HG03103 (cell line): ENCODE results near the gene CRMP1.

Experiments used
- ATAC-seq: cut with Tn5 transposase; IDR thresholded peaks from one replicate; pipeline ENCODE4 v1.9.1; 2021; ENCODE audit warnings: low read depth; ENCODE audit not compliant: unreplicated experiment

CRMP1 gene

DNA sequence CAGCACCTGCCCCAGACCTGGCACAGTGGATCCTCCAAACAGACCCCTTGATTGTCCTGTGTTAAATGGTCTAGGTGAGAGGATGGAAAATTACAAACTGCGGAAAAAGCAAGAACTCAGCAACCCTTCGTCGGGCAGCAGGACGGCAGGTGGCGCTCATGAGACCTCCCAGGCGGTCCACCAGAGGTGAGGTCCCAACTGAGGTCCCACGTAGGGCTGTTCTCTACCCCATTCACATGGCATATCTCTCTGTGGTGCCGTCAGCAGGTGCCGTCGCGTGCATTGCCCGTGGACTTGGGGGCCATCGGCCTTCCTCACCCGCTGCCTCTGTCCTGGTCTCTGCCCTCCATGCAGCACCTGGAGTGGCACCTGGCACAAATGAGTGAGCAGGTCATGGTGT is 88.2 kb downstream of the CRMP1 start:
- no peak for ATAC-seq

DNA sequence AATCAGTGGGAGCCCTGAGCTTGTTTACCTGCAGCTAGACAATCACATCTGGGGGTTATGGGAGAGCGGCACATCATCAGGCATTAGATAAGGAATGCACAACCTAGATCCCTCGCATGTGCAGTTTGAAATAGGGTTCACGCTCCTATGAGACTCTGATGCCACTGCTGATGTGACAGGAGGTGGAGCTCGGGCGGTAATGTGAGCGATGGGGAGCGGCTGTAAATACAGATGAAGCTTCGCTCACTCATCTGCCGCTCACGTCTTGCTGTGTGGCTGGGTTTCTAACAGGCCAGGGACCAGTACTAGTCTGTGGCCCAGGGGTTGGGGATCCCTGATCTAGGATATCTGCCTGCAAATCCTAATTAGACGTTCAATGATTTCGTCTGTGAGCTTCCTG is 90.3 kb downstream of the CRMP1 start:
- ATAC-seq: no peak

DNA sequence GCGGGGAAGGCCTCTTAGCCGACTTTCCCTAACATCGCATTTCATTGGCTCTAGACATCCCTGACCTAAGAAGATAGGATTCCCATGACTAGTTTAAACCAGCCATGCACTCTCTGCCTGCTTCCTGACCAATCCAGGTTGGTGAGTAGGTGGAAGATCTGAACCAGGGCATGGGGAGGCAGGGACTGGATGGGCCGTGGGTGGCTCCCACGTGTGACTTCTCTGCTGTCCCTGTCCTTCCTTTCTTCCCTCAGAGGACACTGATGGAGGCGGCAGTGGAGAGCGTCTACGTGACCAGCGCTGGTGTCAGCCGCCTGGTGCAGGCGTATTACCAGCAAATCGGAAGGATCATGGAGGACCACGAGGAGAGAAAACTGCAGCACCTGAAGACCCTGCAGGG is 91.2 kb downstream of the CRMP1 start:
- ATAC-seq: no peak

DNA sequence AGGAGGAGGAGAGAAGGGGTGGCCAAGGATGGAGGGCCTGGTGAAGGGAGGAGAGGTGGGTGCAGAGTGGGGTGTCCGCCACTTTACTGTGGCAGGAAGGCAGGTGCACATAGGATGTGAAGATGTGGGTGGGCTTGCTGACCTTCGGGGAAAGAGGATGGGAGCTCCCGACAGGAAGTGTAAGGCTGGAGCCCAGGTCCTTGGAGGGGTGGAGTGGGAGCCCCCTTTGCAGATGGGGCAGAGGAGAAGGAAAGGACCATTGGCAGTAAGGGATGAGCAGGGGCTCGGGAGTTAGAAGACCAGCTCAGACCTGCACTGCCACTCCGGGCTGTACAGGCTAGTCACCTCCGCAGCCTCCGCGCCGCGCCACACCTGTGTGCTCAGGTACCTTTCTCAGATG is 92.4 kb downstream of the CRMP1 start:
- ATAC-seq: no peak

DNA sequence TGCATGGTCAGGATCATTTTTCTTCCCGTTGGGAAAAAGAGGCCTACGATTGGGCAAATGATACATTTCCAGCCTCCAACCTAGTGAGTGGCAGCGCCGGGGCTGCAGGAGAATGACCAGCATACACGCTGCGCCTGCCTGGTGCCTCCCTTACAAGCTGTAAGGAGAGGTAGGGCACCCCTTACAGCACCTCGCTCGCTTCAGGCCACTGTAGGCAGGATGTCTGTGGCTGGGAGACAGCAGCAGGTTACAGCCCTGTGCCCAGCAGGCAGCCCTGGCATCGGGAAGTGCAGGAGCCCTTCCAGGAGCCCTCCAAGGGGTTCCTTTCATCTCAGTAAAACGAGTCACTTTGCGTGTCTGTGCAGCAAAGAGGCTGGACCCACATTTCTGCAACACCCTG is 93.5 kb downstream of the CRMP1 start:
- ATAC-seq: no peak

DNA sequence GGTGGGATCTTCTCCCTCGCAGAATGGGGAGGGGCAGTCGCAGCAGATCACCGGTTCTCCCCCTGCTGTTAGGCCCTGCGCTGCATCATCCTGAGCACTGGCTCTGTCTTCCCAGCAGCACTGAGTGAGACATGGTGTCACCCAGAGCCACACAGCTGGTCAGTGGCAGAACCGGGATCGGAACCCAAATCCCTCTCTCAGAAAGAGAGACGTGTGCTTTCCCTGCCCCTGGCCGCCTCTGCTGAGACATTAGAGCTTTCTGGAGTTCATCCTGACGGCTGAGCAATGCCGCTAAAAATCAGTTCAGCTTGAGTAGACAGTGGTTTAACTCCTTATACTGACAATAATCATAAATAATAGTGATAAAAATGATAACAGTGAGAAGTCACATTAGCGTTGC is 93.9 kb downstream of the CRMP1 start:
- no peak for ATAC-seq

DNA sequence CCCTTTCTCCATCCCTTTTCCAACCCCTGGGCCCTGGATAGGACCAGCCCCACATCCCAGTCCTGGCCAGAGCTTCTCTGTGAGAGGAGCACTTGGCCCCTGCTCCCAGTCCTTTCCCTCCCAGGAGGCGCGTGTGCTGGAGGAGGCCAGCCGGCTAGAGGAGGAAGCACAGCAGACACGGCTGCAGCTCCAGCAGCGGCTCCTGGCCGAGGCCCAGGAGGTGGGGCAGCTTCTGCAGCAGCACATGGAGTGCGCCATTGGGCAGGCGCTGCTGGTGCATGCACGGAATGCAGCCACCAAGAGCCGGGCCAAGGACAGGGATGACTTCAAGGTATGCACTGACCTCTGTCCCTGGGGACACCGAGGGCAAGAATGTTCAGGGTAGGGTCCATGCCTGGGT is 94.4 kb downstream of the CRMP1 start:
- ATAC-seq: no peak

DNA sequence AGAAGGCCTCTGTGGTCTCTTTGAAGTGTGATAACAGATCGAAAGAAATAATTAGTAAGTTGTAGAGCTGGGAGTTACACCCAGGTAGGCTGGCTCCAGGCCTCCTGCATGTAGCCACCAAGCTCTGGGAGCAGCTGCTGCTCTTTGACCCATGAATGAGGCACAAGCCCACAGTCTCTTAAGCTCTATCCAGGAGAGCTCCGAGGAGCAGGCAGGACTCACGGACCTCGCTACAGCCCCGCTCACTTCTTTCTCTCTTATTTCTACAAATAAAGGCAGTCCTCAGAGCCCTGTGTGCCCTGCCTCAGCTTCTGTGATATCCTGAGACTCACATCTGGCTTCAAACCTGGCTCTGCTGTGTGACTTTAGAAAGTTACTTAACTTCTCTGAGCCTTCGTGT is 95.0 kb downstream of the CRMP1 start:
- no peak for ATAC-seq

DNA sequence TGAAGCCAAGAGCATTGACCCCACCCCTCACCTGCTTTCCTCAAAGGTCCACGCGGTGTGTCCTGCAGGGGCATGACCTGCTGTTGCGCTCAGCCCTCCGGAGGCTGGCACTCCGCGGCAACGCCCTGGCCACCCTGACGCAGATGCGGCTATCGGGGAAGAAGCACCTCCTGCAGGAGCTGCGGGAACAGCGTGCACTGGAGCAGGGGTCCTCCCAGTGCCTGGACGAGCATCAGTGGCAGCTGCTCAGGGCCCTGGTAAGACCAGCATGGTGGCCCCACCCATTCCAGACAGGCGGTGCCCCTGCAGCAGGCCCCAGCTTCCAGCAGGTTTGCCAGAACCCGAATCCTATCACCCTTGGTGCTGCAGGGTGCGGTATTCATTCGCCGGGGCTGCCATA is 95.9 kb downstream of the CRMP1 start:
- ATAC-seq: no peak

DNA sequence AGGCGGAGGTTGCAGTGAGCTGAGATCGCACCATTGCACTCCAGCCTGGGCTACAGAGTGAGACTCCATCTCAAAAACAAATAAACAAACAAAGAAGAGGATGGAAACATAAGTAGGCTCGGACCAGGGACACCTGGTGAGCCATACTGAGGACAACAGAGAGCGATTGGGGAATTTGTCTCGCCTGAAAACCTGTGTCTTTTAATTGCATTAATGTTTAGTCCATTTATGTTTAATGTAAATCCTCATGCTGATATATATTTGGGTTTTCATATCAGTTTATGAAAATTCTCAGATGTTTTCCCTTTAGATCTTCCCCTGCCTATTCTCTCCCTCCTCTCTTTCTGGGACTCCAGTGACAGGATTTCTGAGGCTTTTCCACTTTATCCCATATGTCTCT is 97.3 kb downstream of the CRMP1 start:
- no peak for ATAC-seq

DNA sequence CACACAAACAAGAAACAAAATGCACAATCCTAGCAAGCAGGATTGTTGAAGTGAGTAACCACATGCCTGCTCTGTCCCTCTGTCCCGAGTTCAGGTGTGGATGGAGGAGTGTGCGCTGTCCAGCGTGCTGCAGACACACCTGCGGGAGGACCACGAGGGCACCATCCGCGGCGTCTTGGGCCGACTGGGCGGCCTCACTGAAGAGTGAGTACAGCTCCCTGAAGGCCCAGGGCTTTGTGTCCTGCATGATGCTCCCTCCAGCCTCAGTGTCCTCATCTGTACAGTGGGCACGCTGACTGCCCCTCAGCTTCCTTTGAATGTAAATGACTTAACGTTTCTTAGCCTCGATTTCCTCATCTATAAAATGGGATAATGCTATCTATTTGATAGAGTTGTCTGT is 99.4 kb downstream of the CRMP1 start:
- ATAC-seq: no peak

DNA sequence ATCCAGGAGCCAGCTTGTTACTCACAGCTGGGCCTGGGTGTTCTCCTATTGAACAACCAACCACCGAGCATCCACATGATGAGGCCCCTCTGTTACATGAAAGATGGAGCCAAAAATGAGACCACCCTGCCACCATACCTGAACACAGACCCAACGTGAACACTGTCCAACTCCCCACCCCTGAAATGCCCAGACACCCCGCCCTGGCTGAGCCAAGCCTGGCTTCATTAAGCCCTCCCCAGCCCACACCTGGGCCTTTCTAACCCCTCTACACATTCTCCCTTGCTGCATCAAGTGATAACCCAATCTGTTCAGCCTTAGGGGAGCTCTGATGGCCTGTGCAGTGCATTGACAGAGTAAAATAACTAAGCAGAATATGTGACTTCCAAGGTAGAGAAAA is 101.2 kb downstream of the CRMP1 start:
- ATAC-seq: no peak

DNA sequence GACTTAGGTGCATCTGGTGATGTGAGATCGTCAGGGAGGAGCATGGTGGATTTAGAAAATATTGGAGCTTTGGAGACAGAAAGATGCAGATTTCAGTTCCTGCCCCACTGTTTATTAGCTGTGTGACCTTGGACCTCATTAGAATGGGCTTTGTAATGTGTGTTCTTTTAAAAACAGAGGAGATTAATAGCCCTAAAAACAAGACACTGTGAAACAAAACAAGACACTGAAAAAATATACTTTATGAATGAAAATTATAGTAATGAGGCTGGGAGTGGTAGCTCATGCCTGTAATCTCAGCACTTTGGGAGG is 102.4 kb downstream of the CRMP1 start:
- ATAC-seq: no peak

DNA sequence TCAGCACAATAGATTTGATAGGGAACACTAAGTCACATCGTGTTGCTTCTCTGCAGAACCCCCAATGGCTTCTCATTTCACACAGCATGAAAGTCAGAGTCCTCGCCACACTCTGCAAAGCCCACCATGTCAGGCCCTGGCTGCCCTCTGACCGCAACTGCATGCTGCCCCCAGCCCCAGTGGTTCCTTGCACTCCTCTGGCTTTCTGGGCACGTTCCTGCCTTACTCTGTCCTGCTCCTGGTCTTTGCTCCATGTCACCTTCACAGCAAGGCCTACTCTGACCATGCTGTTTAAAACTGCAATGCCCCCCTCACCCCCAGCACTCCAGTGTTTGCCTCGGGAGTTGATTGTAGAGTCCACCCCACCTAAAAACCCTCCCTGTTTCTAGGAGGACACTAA is 103.7 kb downstream of the CRMP1 start:
- ATAC-seq: no peak

DNA sequence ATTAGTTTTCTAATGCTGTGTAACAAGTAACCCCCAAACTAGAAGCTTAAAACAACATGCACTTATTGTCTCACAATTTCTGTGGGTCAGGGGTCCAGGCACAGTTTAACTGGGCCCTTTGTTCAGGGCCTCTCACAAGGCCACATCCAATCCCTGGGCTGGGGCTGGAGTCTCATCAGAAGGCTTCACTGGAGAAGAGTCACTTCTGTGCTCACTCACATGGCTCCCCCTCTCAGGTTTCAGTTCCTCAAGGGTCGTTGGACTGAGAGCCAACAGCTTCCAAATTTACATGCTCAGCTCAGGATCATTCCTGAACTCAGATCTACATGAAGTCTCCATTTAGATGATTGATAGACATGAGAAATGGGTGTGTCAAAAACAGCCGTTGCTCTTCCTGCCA is 104.7 kb downstream of the CRMP1 start:
- ATAC-seq: no peak

DNA sequence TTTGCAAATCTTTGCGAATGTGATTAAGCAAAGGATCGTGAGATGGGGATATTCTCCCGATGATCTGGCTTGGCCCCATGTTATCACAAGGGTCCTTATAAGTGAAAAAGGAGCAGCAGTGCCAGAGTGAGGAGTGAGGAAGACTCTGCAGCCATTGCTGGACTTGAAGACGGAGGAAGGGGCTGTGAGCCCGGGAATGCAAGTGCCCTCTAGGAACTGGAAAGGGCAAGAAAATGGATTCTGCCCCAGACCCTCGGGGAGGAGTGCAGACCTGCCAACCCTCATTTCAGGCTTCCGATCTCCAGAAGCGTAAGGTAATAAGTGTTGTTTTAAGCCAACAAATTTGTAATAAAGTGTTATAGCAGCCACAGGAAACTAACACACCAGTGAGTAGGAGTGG is 105.6 kb downstream of the CRMP1 start:
- no peak for ATAC-seq

DNA sequence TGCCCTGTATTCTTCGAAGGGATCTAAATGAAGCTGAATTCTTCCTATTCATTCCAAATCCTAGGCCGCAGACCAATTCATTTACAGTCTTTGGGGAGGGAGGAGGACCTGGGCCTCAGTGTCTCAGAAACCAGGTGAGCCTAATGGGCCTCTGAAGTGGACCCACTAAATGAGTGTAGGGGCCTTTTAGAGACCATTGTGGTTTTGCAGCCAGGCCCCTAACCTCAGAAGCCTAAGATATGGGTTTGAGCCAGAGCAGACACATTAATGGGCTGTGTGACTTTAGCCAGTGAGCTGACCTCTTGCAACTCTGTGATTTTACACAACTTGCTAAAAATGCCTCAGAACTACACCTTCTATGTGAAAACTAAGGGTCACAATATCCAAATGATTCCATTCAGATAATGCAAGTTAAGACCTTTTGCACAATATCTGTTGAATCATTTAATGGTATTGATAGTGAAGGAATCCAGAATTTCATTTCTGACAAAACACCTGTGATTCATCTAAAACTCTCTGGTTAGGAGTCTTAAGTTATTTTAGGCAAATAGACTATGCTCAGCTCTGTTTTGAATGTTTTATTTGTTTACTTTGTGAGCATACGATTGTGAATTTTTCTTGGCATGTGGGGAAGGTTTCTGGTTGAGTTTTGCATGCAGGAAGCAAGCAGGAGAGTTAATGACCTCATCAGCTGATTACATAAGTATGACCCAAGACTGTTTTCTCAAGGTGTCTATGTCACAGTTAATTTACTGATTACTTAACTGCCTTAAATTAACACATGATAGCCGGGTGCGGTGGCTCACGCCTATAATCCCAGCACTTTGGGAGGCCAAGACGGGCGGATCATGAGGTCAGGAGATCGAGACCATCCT is 106.8 kb downstream of the CRMP1 start:
- ATAC-seq: no peak

DNA sequence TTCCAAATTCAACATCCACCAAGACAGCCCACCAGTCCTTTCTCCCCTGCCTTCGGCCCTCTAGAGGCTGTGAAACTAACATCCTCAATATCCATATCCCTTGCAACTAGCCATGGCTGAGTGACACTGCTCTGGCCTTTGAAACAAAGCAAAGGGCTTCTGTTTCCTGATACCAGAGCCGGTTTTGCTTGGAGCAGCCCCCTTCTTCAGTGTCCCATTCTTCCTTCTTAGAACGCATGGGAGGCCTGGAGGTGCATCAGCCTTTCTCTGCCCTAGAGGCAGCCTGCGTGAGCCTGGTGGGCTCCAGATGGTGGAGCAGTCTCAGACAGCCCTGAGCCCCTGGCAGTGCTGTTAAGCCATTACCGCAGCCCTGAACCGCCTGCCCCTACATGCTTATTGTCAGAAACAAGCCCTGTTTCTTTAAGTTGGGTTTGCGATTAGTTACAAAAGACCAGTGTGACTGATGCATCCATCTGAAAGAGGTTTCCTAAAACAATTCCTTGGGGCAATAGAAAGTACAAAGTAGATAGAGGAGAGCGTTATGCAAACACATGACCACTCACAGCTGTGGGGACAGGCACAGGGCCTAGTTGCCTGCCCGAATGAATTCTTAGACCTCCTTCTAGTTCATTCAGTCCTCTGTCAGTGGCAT is 107.8 kb downstream of the CRMP1 start:
- no peak for ATAC-seq

DNA sequence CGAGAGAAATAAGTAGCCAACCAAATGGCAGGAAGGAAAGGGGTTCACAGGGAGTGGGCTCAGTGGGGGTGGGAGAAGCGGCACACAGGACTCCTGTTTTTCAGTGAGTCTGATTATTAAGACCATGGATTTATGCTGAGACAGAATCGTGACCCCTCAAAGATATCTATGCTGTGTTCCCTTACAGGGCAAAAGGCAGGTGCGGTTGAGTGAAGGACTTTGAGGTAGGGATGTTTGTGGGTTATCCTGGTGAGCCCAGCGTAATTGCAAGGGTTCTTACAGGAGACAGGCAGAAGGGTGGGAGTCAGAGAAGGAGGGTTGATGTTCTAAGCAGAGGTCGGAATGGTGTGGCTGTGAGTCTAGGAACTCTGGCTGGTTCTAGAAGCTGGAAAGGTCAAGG is 108.9 kb downstream of the CRMP1 start:
- ATAC-seq: no peak

DNA sequence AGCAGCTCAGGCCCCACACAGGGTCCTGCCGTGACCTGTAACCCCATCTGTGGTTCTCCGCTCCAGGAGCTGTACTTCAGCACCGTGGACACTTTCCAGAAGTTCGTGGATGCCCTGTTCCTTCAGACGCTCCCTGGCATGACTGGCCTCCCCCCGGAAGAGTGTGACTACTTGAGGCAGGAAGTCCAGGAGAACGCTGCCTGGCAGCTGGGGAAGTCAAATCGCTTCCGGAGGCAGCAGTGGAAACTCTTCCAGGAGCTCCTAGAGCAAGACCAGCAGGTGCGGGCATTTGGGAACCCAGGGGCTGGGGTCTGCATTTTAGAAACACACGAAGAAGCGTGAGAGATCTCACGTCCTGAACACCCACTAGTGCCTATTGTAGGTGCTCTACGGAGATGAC is 109.4 kb downstream of the CRMP1 start:
- no peak for ATAC-seq

DNA sequence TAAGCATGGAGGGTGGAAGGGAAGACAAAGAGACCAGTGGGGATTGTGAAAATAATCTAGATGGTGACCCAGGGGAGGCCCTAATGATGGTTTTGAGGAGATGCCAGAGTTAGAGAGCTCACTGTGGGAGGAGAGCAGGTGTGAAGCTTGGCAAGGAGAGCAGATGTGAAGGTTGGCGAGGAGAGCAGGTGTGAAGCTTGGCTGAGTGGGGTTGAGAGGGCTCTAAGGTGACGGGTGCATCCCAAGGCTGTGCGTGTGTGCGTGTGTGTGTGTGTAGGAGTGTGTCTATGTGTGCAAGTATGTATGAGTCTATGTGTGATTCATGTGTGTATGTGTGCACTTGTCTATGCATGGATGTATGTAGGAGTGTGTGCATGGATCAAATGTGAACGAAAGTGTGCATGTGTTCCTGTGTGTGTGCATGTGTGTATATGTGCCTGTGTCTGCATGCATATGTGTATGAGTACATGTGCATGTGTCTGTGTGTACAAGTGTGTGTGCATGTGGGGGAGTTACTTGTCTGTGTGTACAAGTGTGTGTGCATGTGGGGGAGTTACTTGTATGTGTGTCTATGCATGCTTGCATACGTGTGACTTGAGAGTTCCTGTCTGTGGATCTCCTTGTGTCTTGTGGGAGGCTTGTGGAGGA is 109.9 kb downstream of the CRMP1 start:
- ATAC-seq: no peak

DNA sequence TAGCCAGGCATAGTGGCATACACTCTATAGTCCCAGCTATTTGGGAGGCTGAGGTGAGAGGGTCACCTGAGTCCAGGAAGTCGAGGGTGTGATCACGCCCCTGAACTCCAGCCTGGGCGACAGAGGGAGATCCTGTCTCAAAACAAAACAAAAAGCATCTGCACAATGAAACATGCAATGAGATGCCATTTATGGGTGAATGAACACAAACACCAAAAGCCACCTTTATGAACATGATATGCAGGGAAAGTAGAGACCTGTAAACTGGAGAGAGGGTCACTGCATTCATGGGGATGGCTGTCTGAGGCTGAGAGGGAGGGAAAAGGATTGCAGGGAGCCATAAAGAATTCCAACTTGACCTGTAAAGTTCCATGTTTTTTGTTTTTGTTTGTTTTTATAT is 111.2 kb downstream of the CRMP1 start:
- no peak for ATAC-seq
